CD14-positive monocyte (primary cell): ENCODE data around the gene TBXA2R. TPM values are rescaled to one million over a fixed set of nuclear protein-coding genes. Genes with fewer than 3 reads are reported as not detected.

Experiments
- DNase-seq, 3 donors: peaks; one replicate each; pipeline ENCODE4 v3.0.0-alpha.2; 2011 to 2022
- H2AFZ ChIP-seq: 2 replicates; pipeline ENCODE4 v1.6.0; 2012; ENCODE audit warnings: mild to moderate bottlenecking, low read depth, low read length, inconsistent platforms; ENCODE audit not compliant: insufficient read depth, poor library complexity, severe bottlenecking
- H3K27ac ChIP-seq, 2 donors: 1 replicate in 1 of 2; 2 replicates in 1 of 2; pipeline ENCODE4 v1.5.1; 2012 to 2013; ENCODE audit warnings: low read length in 2 of 2, control low read depth in 1 of 2, inconsistent platforms in 1 of 2, low read depth in 1 of 2, mild to moderate bottlenecking in 1 of 2
- H3K27me3 ChIP-seq, 2 donors: one replicate each; pipeline versions ENCODE4 v1.6.0 to v1.6.1; 2011 to 2013; ENCODE audit warnings: low read length in 2 of 2; ENCODE audit not compliant: control insufficient read depth in 2 of 2, insufficient read depth in 2 of 2
- H3K36me3 ChIP-seq, 2 donors: replicated peaks in 1 of 2; 1 replicate in 1 of 2; 2 replicates in 1 of 2; pipeline versions ENCODE4 v1.5.1 to v1.6.1; 2012 to 2013; ENCODE audit warnings: low read length in 2 of 2, control low read depth in 1 of 2, inconsistent platforms in 1 of 2, mild to moderate bottlenecking in 1 of 2; ENCODE audit not compliant: insufficient read depth in 2 of 2, control insufficient read depth in 1 of 2
- H3K4me1 ChIP-seq, 2 donors: 1 replicate in 1 of 2; 2 replicates in 1 of 2; pipeline versions ENCODE4 v1.5.1 to v1.6.1; 2012 to 2013; ENCODE audit warnings: low read length in 2 of 2, control low read depth in 1 of 2, inconsistent platforms in 1 of 2, mild to moderate bottlenecking in 1 of 2, moderate library complexity in 1 of 2; ENCODE audit not compliant: insufficient read depth in 2 of 2, control insufficient read depth in 1 of 2
- H3K4me2 ChIP-seq: replicated peaks from 2 replicates; pipeline ENCODE3; 2012; ENCODE audit warnings: low read length, moderate library complexity, mild to moderate bottlenecking; ENCODE audit not compliant: poor library complexity, severe bottlenecking; ENCODE audit errors: extremely low read depth
- H3K4me3 ChIP-seq, 3 experiments: fragments of 200-600 bp in 1 of 3; sonication (generic) in 1 of 3; replicated peaks in 1 of 3; 1 replicate in 2 of 3; 2 replicates in 1 of 3; pipeline ENCODE4 v1.5.1; 2011 to 2013; ENCODE audit warnings: low read length in 3 of 3, mild to moderate bottlenecking in 3 of 3, control low read depth in 2 of 3, low read depth in 2 of 3, inconsistent platforms in 1 of 3, moderate library complexity in 1 of 3
- H3K79me2 ChIP-seq: 2 replicates; pipeline ENCODE4 v1.6.0; 2012; ENCODE audit warnings: mild to moderate bottlenecking, control low read depth, inconsistent platforms, low read length, moderate library complexity; ENCODE audit not compliant: insufficient read depth
- H3K9ac ChIP-seq: 2 replicates; pipeline ENCODE4 v1.6.0; 2017; ENCODE audit warnings: low read length, mild to moderate bottlenecking; ENCODE audit not compliant: insufficient read depth, poor library complexity, severe bottlenecking
- H3K9me3 ChIP-seq, 2 donors: replicated peaks in 1 of 2; 1 replicate in 1 of 2; 2 replicates in 1 of 2; pipeline versions ENCODE4 v1.5.1 to v1.6.1; 2012 to 2013; ENCODE audit warnings: low read length in 2 of 2, control low read depth in 1 of 2; ENCODE audit not compliant: control insufficient read depth in 1 of 2, insufficient read depth in 1 of 2
- H4K20me1 ChIP-seq: 2 replicates; pipeline ENCODE4 v1.6.0; 2012; ENCODE audit warnings: mild to moderate bottlenecking, low read length, control low read depth, moderate library complexity; ENCODE audit not compliant: insufficient read depth
- H3K27ac Mint-ChIP-seq, 7 donors: one replicate each; pipeline ENCODE4 v1.8.0; 2020; ENCODE audit warnings: mild to moderate bottlenecking in 7 of 7, mixed read lengths in 7 of 7, moderate library complexity in 6 of 7, inconsistent platforms in 2 of 7
- H3K27me3 Mint-ChIP-seq, 3 donors: one replicate each; pipeline ENCODE4 v1.8.0; 2021 to 2022; ENCODE audit warnings: low read depth in 3 of 3, mild to moderate bottlenecking in 3 of 3, mixed read lengths in 3 of 3, moderate library complexity in 3 of 3, inconsistent platforms in 1 of 3
- H3K36me3 Mint-ChIP-seq, 2 donors: one replicate each; pipeline ENCODE4 v1.8.0; 2020; ENCODE audit warnings: mixed read lengths in 2 of 2, inconsistent platforms in 1 of 2, mild to moderate bottlenecking in 1 of 2
- H3K4me1 Mint-ChIP-seq: one replicate; pipeline ENCODE4 v1.8.0; 2020; ENCODE audit warnings: mild to moderate bottlenecking, mixed read lengths
- H3K4me3 Mint-ChIP-seq, 2 donors: one replicate each; pipeline ENCODE4 v1.8.0; 2020; ENCODE audit warnings: mild to moderate bottlenecking in 2 of 2, mixed read lengths in 2 of 2, moderate library complexity in 1 of 2
- H3K9me3 Mint-ChIP-seq, 7 donors: one replicate each; pipeline ENCODE4 v1.8.0; 2020 to 2022; ENCODE audit warnings: mixed read lengths in 7 of 7, mild to moderate bottlenecking in 6 of 7, moderate library complexity in 6 of 7, inconsistent platforms in 2 of 7
- WGBS: methylation state at CpG from one replicate; pipeline ENCODE4 v1.1.5; 2013; ENCODE audit warnings: missing lambda C conversion rate; ENCODE audit not compliant: insufficient coverage; 5-methylcytosine and 5-hydroxymethylcytosine counted together
- intact Hi-C, 2 donors: fragments of 100-400 bp; cut with micrococcal nuclease; formaldehyde crosslinking; loops; one replicate each; pipeline versions ENCODE4 v1.15.0 to v1.15.1; 2023
- polyA plus RNA-seq, 3 donors: library from polyadenylated mRNA; depleted of rRNA in 1 of 3; unstranded in 2 of 3; stranded (reverse) in 1 of 3; fragments of 300-500 nt in 2 of 3; fragments of >200 nt in 1 of 3; fragmentation: Illumina TruSeq in 2 of 3; gene quantifications; 1 replicate in 2 of 3; 2 replicates in 1 of 3; pipeline ENCODE4 v1.2.3, GENCODE V29; 2012 to 2021
- TF ChIP-seq, protein P1 (sequence below): fragments of 200-600 bp; IDR thresholded peaks from one replicate; pipeline ENCODE4 v1.8.0; 2022; ENCODE audit warnings: antibody characterized with exemption, mild to moderate bottlenecking

Gene TBXA2R
- polyA plus RNA-seq, 3 donors, result 0.05 TPM; not detected in 2

DNA sequence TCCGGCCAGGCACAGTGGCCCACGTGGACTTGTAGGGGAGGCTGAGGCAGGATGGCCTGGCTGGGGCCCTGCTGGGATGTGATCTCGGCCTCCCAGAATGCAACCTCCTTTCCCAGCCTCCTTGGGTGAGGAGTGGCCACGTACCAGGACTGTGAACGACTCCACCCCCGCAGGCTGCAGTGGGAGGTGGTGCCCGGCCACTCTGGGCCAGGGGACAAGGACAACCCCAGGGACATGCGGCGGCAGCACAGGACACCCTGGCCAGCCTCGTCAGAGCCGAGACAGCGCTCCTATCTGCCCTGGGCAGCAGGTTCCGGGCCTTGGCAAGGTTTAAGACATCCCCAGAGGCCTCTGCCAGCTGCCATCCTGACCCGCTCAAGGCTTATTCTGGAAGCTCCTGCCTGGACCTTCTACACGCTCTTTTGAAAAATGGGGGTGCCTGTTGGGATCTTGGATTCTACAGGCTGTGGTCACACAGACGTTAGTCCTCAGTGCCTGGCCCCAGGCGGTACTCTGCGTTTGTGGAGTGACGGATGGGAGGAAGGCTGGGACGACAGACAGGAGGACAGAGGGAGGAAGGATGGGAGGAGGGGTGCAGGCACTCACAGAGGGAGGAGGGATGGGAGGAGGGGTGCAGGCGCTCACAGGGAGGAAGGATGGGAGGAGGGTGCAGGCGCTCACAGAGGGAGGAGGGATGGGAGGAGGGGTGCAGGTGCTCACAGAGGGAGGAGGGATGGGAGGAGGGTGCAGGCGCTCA, 39.8 kb upstream of the TBXA2R start:
- TF ChIP-seq, protein P1, sequence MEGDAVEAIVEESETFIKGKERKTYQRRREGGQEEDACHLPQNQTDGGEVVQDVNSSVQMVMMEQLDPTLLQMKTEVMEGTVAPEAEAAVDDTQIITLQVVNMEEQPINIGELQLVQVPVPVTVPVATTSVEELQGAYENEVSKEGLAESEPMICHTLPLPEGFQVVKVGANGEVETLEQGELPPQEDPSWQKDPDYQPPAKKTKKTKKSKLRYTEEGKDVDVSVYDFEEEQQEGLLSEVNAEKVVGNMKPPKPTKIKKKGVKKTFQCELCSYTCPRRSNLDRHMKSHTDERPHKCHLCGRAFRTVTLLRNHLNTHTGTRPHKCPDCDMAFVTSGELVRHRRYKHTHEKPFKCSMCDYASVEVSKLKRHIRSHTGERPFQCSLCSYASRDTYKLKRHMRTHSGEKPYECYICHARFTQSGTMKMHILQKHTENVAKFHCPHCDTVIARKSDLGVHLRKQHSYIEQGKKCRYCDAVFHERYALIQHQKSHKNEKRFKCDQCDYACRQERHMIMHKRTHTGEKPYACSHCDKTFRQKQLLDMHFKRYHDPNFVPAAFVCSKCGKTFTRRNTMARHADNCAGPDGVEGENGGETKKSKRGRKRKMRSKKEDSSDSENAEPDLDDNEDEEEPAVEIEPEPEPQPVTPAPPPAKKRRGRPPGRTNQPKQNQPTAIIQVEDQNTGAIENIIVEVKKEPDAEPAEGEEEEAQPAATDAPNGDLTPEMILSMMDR, result no peak
- Histone ChIP-seq H3K36me3 (peaks cover 69 to 72% of the 10 kb centered on the region in 2 donors), H3K4me1 (no peaks in the 10 kb centered on the region), H3K9me3 (no peaks in the 10 kb centered on the region), H3K4me3 (no peak overlapping the region), H3K9ac (no peak overlapping the region), H3K27me3 (no peaks in the 10 kb centered on the region), H4K20me1 (peaks cover 9% of the 10 kb centered on the region), H3K4me2 (no peak overlapping the region), H2AFZ (no peak overlapping the region), H3K79me2 (no peaks in the 10 kb centered on the region), H3K27ac (no peak overlapping the region)
- no peak for DNase-seq
- Mint-ChIP-seq H3K9me3 (peaks cover 0 to 4% (median 1%) of the 10 kb centered on the region in 7 donors), H3K36me3 (peaks cover 37 to 73% of the 10 kb centered on the region in 2 donors), H3K4me1 (no peaks in the 10 kb centered on the region), H3K27ac (no peak overlapping the region), H3K27me3 (no peaks in the 10 kb centered on the region), H3K4me3 (no peak overlapping the region)
- intact Hi-C loops, result no loop called here
- WGBS, result 97% methylated on average over 21 of the region's 23 CpGs

DNA sequence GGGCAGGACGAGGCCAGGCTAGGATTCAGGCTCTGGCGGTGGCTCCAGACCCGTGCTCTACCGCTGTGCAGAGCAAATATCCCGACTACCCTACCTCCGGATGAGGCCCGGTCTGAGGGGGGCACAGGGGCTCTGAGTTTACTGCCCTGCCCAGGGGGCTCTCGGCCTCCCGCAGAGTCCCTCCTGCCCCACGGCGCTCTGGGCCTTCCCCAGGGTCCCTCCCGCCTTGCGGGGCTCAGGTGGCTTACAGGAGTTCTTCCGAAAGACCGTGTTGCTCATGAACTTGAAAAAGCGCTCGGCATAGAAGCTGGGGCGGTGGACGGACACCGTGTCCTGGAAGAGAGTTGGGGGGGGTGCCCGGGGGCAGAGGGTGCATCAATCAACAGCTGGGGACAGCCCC, 39.1 kb upstream of the TBXA2R start:
- H3K27ac Mint-ChIP-seq, result no peak overlapping the region
- Histone ChIP-seq H4K20me1 (peaks cover 9% of the 10 kb centered on the region), H3K27ac (no peak overlapping the region), H3K9ac (no peak overlapping the region), H3K9me3 (no peaks in the 10 kb centered on the region), H3K4me3 (no peak overlapping the region), H3K27me3 (no peaks in the 10 kb centered on the region), H3K4me2 (no peak overlapping the region), H3K4me1 (no peaks in the 10 kb centered on the region), H3K79me2 (no peaks in the 10 kb centered on the region), H2AFZ (no peak overlapping the region), H3K36me3 (peaks cover 67 to 69% of the 10 kb centered on the region in 2 donors)
- H3K36me3 Mint-ChIP-seq, result peaks cover 35 to 69% of the 10 kb centered on the region in 2 donors
- WGBS, result 96% methylated on average over 16 of the region's 21 CpGs
- no peak for DNase-seq
- H3K27me3 Mint-ChIP-seq, result no peaks in the 10 kb centered on the region
- H3K4me3 Mint-ChIP-seq, result no peak overlapping the region
- TF ChIP-seq, protein P1, result no peak
- H3K4me1 Mint-ChIP-seq, result no peaks in the 10 kb centered on the region
- H3K9me3 Mint-ChIP-seq, result peaks cover 0 to 4% (median 1%) of the 10 kb centered on the region in 7 donors
- intact Hi-C loops, result no loop called here
